Muscle layer of duodenum (tissue), 2 donors: ENCODE results near the gene NPTN.
A peak's percentile ranks its signal among the peaks of the same experiment; 100 is the strongest.
"Not testable (repeated sequence)": the region's sequence is repeated elsewhere in the genome, so short reads cannot be mapped to it uniquely, and the experiment has no call there.

Experiments used
- H3K27ac ChIP-seq: one replicate; pipeline ENCODE4 v1.7.0; 2013; ENCODE audit warnings: mild to moderate bottlenecking, low read length
- H3K27me3 ChIP-seq: one replicate; pipeline ENCODE4 v1.7.0; 2013; ENCODE audit warnings: low read depth, mild to moderate bottlenecking, control low read depth, low read length
- H3K36me3 ChIP-seq, 2 donors: one replicate each; pipeline ENCODE4 v1.7.0; 2013; ENCODE audit warnings: low read length in 2 of 2, control low read depth in 1 of 2, mild to moderate bottlenecking in 1 of 2; ENCODE audit not compliant: insufficient read depth in 2 of 2, control insufficient read depth in 1 of 2
- H3K4me1 ChIP-seq, 2 donors: one replicate each; pipeline ENCODE4 v1.7.0; 2013; ENCODE audit warnings: low read length in 2 of 2, mild to moderate bottlenecking in 2 of 2, control low read depth in 1 of 2, moderate library complexity in 1 of 2; ENCODE audit not compliant: insufficient read depth in 2 of 2, control insufficient read depth in 1 of 2
- H3K4me3 ChIP-seq, 2 donors: one replicate each; pipeline ENCODE4 v1.7.0; 2013; ENCODE audit warnings: low read length in 2 of 2, low read depth in 1 of 2, mild to moderate bottlenecking in 1 of 2
- H3K9me3 ChIP-seq, 2 donors: one replicate each; pipeline ENCODE4 v1.7.0; 2013; ENCODE audit warnings: low read length in 2 of 2, control low read depth in 1 of 2, mild to moderate bottlenecking in 1 of 2; ENCODE audit not compliant: control insufficient read depth in 1 of 2
- donor health status: healthy.

NPTN gene

GRCh38 chr15:73660455-73660854 is 27.3 kb upstream of the NPTN start:
- H3K36me3 ChIP-seq, result no peaks in the 10 kb centered on the region
- H3K27me3 ChIP-seq, result no peaks in the 10 kb centered on the region
- H3K4me1 ChIP-seq, result no peaks in the 10 kb centered on the region
- H3K9me3 ChIP-seq, result no peaks in the 10 kb centered on the region
- no peak overlapping the region for H3K4me3 ChIP-seq
- H3K27ac ChIP-seq, result no peak overlapping the region

- H3K27ac ChIP-seq, result no peak overlapping the region
- no peaks in the 10 kb centered on the region for H3K27me3 ChIP-seq
- H3K9me3 ChIP-seq, result no peaks in the 10 kb centered on the region
- no peaks in the 10 kb centered on the region for H3K36me3 ChIP-seq
- H3K4me3 ChIP-seq, result no peak overlapping the region
- no peaks in the 10 kb centered on the region for H3K4me1 ChIP-seq
Measured at GRCh38 chr15:73658645-73659044, 25.5 kb upstream of the NPTN start.

- Histone ChIP-seq H3K27me3 (no peaks in the 10 kb centered on the region), H3K9me3 (no peaks in the 10 kb centered on the region), H3K36me3 (no peaks in the 10 kb centered on the region), H3K27ac (no peak overlapping the region), H3K4me3 (no peak overlapping the region), H3K4me1 (no peaks in the 10 kb centered on the region)
Measured at GRCh38 chr15:73655724-73656123, 22.5 kb upstream of the NPTN start.

DNA sequence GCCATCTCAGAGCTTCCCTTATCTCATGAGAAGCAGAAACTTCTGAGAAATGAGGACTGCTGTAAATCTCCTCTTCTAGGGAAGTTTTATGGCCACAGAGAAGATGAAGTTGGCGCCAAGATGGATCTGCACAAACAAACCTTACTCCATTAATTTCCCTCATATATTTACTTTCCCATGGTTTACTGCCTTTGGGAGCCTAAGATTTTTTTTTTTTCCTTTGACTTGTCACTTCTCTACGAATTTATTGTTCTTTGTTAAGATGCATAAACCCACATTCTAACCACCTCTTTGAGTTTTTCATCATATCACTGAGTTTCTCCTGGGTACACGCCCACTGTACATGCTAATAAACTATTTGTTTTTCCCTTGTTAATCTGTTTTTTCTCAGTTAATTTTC is 21.5 kb upstream of the NPTN start:
- no peaks in the 10 kb centered on the region for H3K27me3 ChIP-seq
- no peaks in the 10 kb centered on the region for H3K36me3 ChIP-seq
- H3K9me3 ChIP-seq, result no peaks in the 10 kb centered on the region
- H3K4me3 ChIP-seq, result no peak overlapping the region
- no peaks in the 10 kb centered on the region for H3K4me1 ChIP-seq
- H3K27ac ChIP-seq, result no peak overlapping the region

DNA sequence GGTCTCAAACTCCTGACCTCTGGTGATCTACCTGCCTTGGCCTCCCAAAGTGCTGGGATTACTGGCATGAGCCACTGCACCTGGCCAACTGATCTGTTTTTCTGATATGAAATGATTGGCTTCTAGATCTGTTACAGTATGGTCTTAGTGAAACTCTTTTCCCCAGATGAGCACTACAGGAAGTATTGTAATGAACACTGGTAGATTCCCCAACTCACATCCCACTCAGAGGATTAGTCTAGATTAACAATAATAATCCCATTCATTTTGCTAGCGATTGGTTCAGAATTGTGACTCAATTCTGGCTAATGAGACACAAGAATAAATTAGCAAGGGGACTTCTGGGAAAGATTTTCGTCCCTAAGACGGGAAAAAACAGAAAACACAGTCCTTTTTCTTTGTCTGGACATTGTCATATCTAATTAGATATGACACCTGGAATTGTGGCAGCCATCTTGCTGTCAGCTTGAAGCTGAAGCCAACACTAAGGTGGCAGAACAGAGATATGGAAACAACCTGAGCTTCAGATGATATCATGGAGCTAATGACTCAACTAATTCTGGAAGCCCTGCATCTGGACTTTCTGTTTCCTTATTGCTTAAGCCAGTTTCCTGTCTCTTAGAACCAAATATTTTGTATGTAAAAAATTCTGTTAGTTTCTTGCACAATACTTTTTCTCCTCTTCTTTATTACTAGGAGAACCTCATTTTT is 17.4 kb upstream of the NPTN start:
- H3K9me3 ChIP-seq, result no peaks in the 10 kb centered on the region
- H3K4me1 ChIP-seq, result no peaks in the 10 kb centered on the region
- H3K27ac ChIP-seq, result no peak overlapping the region
- no peak overlapping the region for H3K4me3 ChIP-seq
- no peaks in the 10 kb centered on the region for H3K36me3 ChIP-seq
- no peaks in the 10 kb centered on the region for H3K27me3 ChIP-seq

DNA sequence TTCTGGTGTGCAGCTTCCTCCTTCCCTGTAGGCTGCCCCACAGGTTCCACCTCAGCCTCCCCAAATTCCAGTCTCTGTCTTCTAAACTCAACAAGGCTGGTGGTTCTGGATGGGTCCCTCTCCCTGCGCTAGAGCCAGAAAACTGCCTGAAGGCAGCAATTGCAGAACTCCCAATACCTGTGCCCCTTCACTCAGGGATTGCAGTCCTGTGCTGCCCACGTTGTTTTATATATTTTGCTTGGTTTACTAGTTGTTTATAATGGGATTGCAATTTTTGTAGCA is 14.8 kb upstream of the NPTN start:
- H3K9me3 ChIP-seq, result no peaks in the 10 kb centered on the region
- H3K27ac ChIP-seq, result no peak overlapping the region
- no peaks in the 10 kb centered on the region for H3K36me3 ChIP-seq
- H3K27me3 ChIP-seq, result no peaks in the 10 kb centered on the region
- H3K4me3 ChIP-seq, result no peak overlapping the region
- H3K4me1 ChIP-seq, result no peaks in the 10 kb centered on the region

DNA sequence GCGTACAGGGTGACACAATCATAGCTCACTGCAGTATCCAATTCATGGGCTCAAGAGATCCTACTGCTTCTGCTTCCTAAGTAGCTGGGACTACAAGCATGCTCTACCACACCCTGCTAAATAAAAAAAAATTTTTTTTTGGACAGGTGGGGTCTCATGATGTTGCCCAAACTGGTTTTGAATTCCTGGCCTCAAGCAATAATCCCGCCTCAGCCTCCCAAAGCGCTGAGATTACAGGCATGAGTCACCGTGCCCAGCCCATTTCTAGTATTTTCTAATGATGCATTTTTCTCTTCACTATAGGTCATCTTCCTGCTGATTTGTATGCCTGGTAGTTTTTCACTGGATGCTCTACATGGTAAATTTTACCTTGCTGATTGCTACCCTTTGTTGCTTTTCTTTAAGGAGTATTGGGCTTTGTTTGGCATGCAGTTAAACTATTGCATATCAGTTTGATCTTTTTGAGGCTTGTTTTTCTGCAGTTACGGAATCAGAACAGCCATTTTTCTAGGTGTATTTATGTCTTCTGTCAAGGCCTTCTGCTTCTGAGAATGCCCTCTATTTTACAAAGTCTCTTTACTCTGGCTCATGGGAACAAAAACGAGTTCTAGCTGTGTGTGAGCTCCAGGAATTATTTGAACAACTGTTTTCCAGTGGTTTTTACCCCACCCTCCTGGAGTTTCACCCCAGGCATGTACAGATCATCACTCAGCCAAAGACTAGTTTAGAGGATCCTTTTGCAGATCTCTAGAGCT is 14.2 kb upstream of the NPTN start:
- no peak overlapping the region for H3K27ac ChIP-seq
- no peaks in the 10 kb centered on the region for H3K36me3 ChIP-seq
- no peaks in the 10 kb centered on the region for H3K9me3 ChIP-seq
- H3K27me3 ChIP-seq, result no peaks in the 10 kb centered on the region
- no peak overlapping the region for H3K4me3 ChIP-seq
- no peaks in the 10 kb centered on the region for H3K4me1 ChIP-seq

GRCh38 chr15:73639464-73639863 is 6.3 kb upstream of the NPTN start:
- H3K27me3 ChIP-seq, H3K4me1 ChIP-seq, H3K36me3 ChIP-seq, H3K27ac ChIP-seq, H3K9me3 ChIP-seq, H3K4me3 ChIP-seq: not testable (repeated sequence)

- Histone ChIP-seq H3K27me3 (no peaks in the 10 kb centered on the region), H3K9me3 (no peaks in the 10 kb centered on the region), H3K4me1 (peaks cover 7 to 10% of the 10 kb centered on the region in 2 donors), H3K27ac (no peak overlapping the region), H3K36me3 (peaks cover 0 to 9% of the 10 kb centered on the region in 2 donors), H3K4me3 (no peak overlapping the region)
Measured at GRCh38 chr15:73637527-73637926, 4.3 kb upstream of the NPTN start.

- Histone ChIP-seq H3K9me3 (no peaks in the 10 kb centered on the region), H3K27me3 (no peaks in the 10 kb centered on the region), H3K4me3 (peak overlapping the region; percentile 48 to 70), H3K36me3 (peaks cover 0 to 9% of the 10 kb centered on the region in 2 donors), H3K27ac (peak overlapping the region; percentile 94), H3K4me1 (peaks cover 19 to 30% of the 10 kb centered on the region in 2 donors)
Measured at GRCh38 chr15:73633991-73634495, 854 bp upstream of the NPTN start.

DNA sequence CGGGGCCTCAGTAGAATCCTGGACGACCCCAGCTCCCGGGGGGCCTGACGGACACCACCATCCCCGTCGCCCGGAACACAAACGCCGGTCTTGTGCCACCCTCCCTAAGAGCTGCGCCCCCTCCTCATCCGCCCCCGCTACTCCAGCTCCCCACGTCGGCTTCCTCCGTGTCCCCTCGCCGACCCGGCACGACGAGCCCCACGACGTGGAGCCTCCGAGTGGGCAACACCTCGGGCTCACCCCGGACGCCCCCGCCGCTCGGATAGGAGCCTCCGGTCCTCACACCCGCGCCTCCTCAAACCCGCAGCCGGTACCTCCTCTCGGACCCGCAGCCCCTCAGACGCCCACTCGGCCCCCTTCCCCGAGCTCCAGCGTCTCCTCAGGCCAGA is 525 bp downstream of the NPTN start:
- Histone ChIP-seq H3K36me3 (peaks cover 0 to 9% of the 10 kb centered on the region in 2 donors), H3K27me3 (no peaks in the 10 kb centered on the region), H3K9me3 (no peaks in the 10 kb centered on the region), H3K4me3 (peak overlapping the region; percentile 75 to 90), H3K4me1 (peaks cover 23 to 41% of the 10 kb centered on the region in 2 donors), H3K27ac (peak overlapping the region; percentile 88)
